Activated naive CD4-positive, alpha-beta T cell treated with anti-CD3 and anti-CD28 coated beads, Interleukin-2, amount 50 U/mL, for 16 hours (primary cell): ENCODE measurements around the gene IQSEC1.
A peak's percentile ranks its signal among the peaks of the same experiment; 100 is the strongest.

Source experiments
- DNase-seq: peaks from one replicate; pipeline ENCODE4 v3.0.0-alpha.2; 2020

The IQSEC1 gene

GRCh38 chr3:13073326-13074005 lies at the start of gene IQSEC1:
Gene IQSEC1, minus strand, starts transcription at chr3:13073429. Its CDS starts 415 bp downstream, at chr3:13073014.
- DNase-seq, result peak; percentile 66

GRCh38 chr3:13122081-13123012 lies 49.1 kb upstream of the IQSEC1 start:
- DNase-seq, result no peak

- DNase-seq, result no peak
These were observed 48.3 kb upstream of the IQSEC1 start for GRCh38 chr3:13121553-13122001.

GRCh38 chr3:13120928-13121552 lies 47.8 kb upstream of the IQSEC1 start:
- no peak for DNase-seq

- no peak for DNase-seq
These were observed 47.2 kb upstream of the IQSEC1 start for GRCh38 chr3:13120289-13120927.

GRCh38 chr3:13119471-13120220 lies 46.4 kb upstream of the IQSEC1 start:
- DNase-seq, result no peak

- no peak for DNase-seq
These were observed 43.2 kb upstream of the IQSEC1 start for GRCh38 chr3:13116426-13116825.

- no peak for DNase-seq
These were observed 42.8 kb upstream of the IQSEC1 start for GRCh38 chr3:13115991-13116390.

- DNase-seq, result no peak
These were observed 42.3 kb upstream of the IQSEC1 start for GRCh38 chr3:13115576-13115910.

GRCh38 chr3:13114811-13115575 lies 41.8 kb upstream of the IQSEC1 start:
- DNase-seq, result no peak

GRCh38 chr3:13113346-13114330 lies 40.4 kb upstream of the IQSEC1 start:
- no peak for DNase-seq

- no peak for DNase-seq
These were observed 39.5 kb upstream of the IQSEC1 start for GRCh38 chr3:13112521-13113345.

GRCh38 chr3:13111873-13112520 lies 38.8 kb upstream of the IQSEC1 start:
- no peak for DNase-seq

- no peak for DNase-seq
These were observed 38.1 kb upstream of the IQSEC1 start for GRCh38 chr3:13111173-13111872.

- DNase-seq, result no peak
These were observed 37.5 kb upstream of the IQSEC1 start for GRCh38 chr3:13110678-13111116.

- DNase-seq, result no peak
These were observed 36.3 kb upstream of the IQSEC1 start for GRCh38 chr3:13109516-13109915.

GRCh38 chr3:13108861-13109260 lies 35.6 kb upstream of the IQSEC1 start:
- no peak for DNase-seq

GRCh38 chr3:13107661-13108060 lies 34.4 kb upstream of the IQSEC1 start:
- DNase-seq, result no peak
